A549 (cell line): Measurements from ENCODE around the gene ARHGEF16. TPM values are rescaled to one million over a fixed set of nuclear protein-coding genes. Genes with fewer than 3 reads are reported as not detected.

Experiments used
- ATAC-seq, 2 experiments: fragments of 200-7000 bp in 1 of 2; fragments of >200 bp in 1 of 2; cut with Nextera tagmentation in 1 of 2; cut with Tn5 transposase in 1 of 2; 3 replicates each; pipeline versions ENCODE4 v1.8.0 to v1.9.1; 2018 to 2020; ENCODE audit warnings: mild to moderate bottlenecking in 1 of 2, moderate library complexity in 1 of 2
- CTCF ChIA-PET: fragments of 300-600 bp; sonication (Branson Sonifier 250); formaldehyde crosslinking; extraction: SDS; loops from one replicate; lab custom pipeline; 2021; ENCODE audit warnings: antibody characterized with exemption, inconsistent platforms; lab: Yijun Ruan, JAX
- POLR2A ChIA-PET: fragments of 350-600 bp; formaldehyde crosslinking; extraction: SDS; loops from one replicate; lab custom pipeline; 2021; ENCODE audit warnings: antibody characterized with exemption, inconsistent platforms; lab: Yijun Ruan, JAX
- DNase-seq, 2 experiments: peaks; one replicate each; pipeline versions ENCODE4 v3.0.0 to v3.0.0-alpha.2; 2011 to 2016; ENCODE audit warnings: low read depth in 1 of 2, low spot score in 1 of 2
- FAIRE-seq: peaks from 2 replicates; lab custom pipeline; 2011; peaks lifted over from hg19 to GRCh38; lab: Jason Lieb, UNC
- H3K27ac ChIP-seq, 2 experiments: fragments of >200 bp; sonication (Bioruptor Twin); formaldehyde crosslinking; 3 replicates each; pipeline ENCODE4 v1.5.1; 2016 to 2017
- H3K4me1 ChIP-seq: fragments of >200 bp; sonication (Bioruptor Twin); formaldehyde crosslinking; 3 replicates; pipeline ENCODE4 v1.6.1; 2016
- H3K4me2 ChIP-seq: fragments of >200 bp; sonication (Bioruptor Twin); formaldehyde crosslinking; 3 replicates; pipeline ENCODE4 v1.6.1; 2016
- H3K4me3 ChIP-seq: fragments of >200 bp; sonication (Bioruptor Twin); formaldehyde crosslinking; 3 replicates; pipeline ENCODE4 v1.5.1; 2016
- H3K9me3 ChIP-seq: fragments of >200 bp; sonication (Bioruptor Twin); formaldehyde crosslinking; 3 replicates; pipeline ENCODE4 v1.6.1; 2016
- ATOH8 ChIP-seq: fragments of 250-450 bp; sonication (Bioruptor Pico); IDR thresholded peaks from 2 replicates; pipeline ENCODE4 v1.5.0; 2020; ENCODE audit warnings: low read depth, mild to moderate bottlenecking, moderate library complexity
- BHLHE40 ChIP-seq: IDR thresholded peaks from 2 replicates; pipeline ENCODE4 v1.6.1; 2012; ENCODE audit warnings: low read depth, low read length, inconsistent platforms
- CBX8 ChIP-seq: fragments of 200-600 bp; sonication (generic); IDR thresholded peaks from 2 replicates; pipeline ENCODE4 v1.6.1; 2016
- CEBPB ChIP-seq, 2 experiments: fragments of >200 bp in 1 of 2; sonication (Bioruptor Twin) in 1 of 2; formaldehyde crosslinking in 1 of 2; IDR thresholded peaks; 2 replicates each; pipeline ENCODE4 v1.6.1; 2012 to 2016
- CHD4 ChIP-seq: fragments of 200-600 bp; sonication (generic); IDR thresholded peaks from 2 replicates; pipeline ENCODE4 v1.6.1; 2016; ENCODE audit warnings: antibody characterized with exemption, mild to moderate bottlenecking, borderline replicate concordance
- CTCF ChIP-seq: fragments of >200 bp; sonication (Bioruptor Twin); formaldehyde crosslinking; IDR thresholded peaks from 3 replicates; pipeline ENCODE4 v1.5.1; 2016
- E2F6 ChIP-seq: IDR thresholded peaks from 2 replicates; pipeline ENCODE4 v1.6.1; 2012; ENCODE audit warnings: low read depth, borderline replicate concordance
- EHF ChIP-seq: fragments of 250-450 bp; sonication (Bioruptor Pico); IDR thresholded peaks from 2 replicates; pipeline ENCODE4 v1.5.0; 2020; ENCODE audit warnings: mild to moderate bottlenecking
- EP300 ChIP-seq, 2 experiments: fragments of >200 bp; sonication (Bioruptor Twin); formaldehyde crosslinking; IDR thresholded peaks; 2 replicates in 1 of 2; 3 replicates in 1 of 2; pipeline ENCODE4 v1.6.1; 2016 to 2017
- FOSB ChIP-seq: fragments of 250-450 bp; sonication (Bioruptor Pico); IDR thresholded peaks from 2 replicates; pipeline ENCODE4 v1.5.0; 2020; ENCODE audit warnings: mild to moderate bottlenecking, moderate library complexity
- HDAC2 ChIP-seq: fragments of 200-600 bp; sonication (generic); IDR thresholded peaks from 2 replicates; pipeline ENCODE4 v1.6.1; 2016
- HEYL ChIP-seq: fragments of 250-450 bp; sonication (Bioruptor Pico); IDR thresholded peaks from 2 replicates; pipeline ENCODE4 v1.8.0; 2021; ENCODE audit warnings: mild to moderate bottlenecking, moderate library complexity
- KDM1A ChIP-seq: fragments of 200-600 bp; sonication (generic); IDR thresholded peaks from 2 replicates; pipeline ENCODE4 v1.6.1; 2016; ENCODE audit warnings: low read depth, mild to moderate bottlenecking
- NPAS2 ChIP-seq: fragments of 250-450 bp; sonication (Bioruptor Pico); IDR thresholded peaks from 2 replicates; pipeline ENCODE4 v1.8.0; 2022; ENCODE audit warnings: mild to moderate bottlenecking, moderate library complexity, borderline replicate concordance
- NR3C1 ChIP-seq: fragments of >200 bp; sonication (Bioruptor Twin); formaldehyde crosslinking; IDR thresholded peaks from 3 replicates; pipeline ENCODE4 v1.6.1; 2017
- POLR2A ChIP-seq: IDR thresholded peaks from 2 replicates; pipeline ENCODE4 v1.6.1; 2012; ENCODE audit warnings: mild to moderate bottlenecking, low read length
- RAD21 ChIP-seq, 2 experiments: fragments of >200 bp in 1 of 2; sonication (Bioruptor Twin) in 1 of 2; formaldehyde crosslinking in 1 of 2; IDR thresholded peaks in 1 of 2; conservative IDR thresholded peaks in 1 of 2; 2 replicates in 1 of 2; 3 replicates in 1 of 2; pipeline ENCODE4 v1.6.1; 2012 to 2018; ENCODE audit warnings: inconsistent platforms in 1 of 2
- RARB ChIP-seq: fragments of 250-450 bp; sonication (Bioruptor Pico); IDR thresholded peaks from 2 replicates; pipeline ENCODE4 v1.8.0; 2021; ENCODE audit warnings: mild to moderate bottlenecking, moderate library complexity
- RNF2 ChIP-seq: fragments of 200-600 bp; sonication (generic); IDR thresholded peaks from 2 replicates; pipeline ENCODE4 v1.6.1; 2016; ENCODE audit warnings: low read depth, mild to moderate bottlenecking, antibody characterized with exemption, moderate library complexity, borderline replicate concordance
- TP53 ChIP-seq: fragments of 250-450 bp; sonication (Bioruptor Pico); IDR thresholded peaks from 2 replicates; pipeline ENCODE4 v1.5.0; 2021; ENCODE audit warnings: mild to moderate bottlenecking, moderate library complexity
- ZC3H11A ChIP-seq: fragments of 450-650 bp; IDR thresholded peaks from 2 replicates; pipeline ENCODE4 v1.6.1; 2014; ENCODE audit warnings: antibody characterized with exemption, mild to moderate bottlenecking
- ZFP36 ChIP-seq: fragments of 450-650 bp; IDR thresholded peaks from 2 replicates; pipeline ENCODE4 v1.6.1; 2014; ENCODE audit warnings: borderline replicate concordance; ENCODE audit not compliant: partially characterized antibody
- ZNF302 ChIP-seq: fragments of 250-450 bp; sonication (Bioruptor Pico); IDR thresholded peaks from 2 replicates; pipeline ENCODE4 v1.9.0; 2021; ENCODE audit warnings: inconsistent platforms, mild to moderate bottlenecking, moderate library complexity
- WGBS: methylation state at CpG from one replicate; pipeline ENCODE4 v1.1.6; 2017; ENCODE audit errors: missing lambda C conversion rate; 5-methylcytosine and 5-hydroxymethylcytosine counted together
- polyA minus RNA-seq: library from RNA; depleted of rRNA, polyadenylated mRNA; stranded (reverse); fragments of >200 nt; gene quantifications from 2 replicates; pipeline ENCODE4 v1.2.3, GENCODE V29; 2011; rRNA and poly(A)+ RNA removed
- polyA plus RNA-seq, 4 experiments: library from polyadenylated mRNA; depleted of rRNA in 3 of 4; stranded (reverse); fragments of >200 nt; fragmentation: RNase III in 1 of 4; extraction: RNeasy Plus Mini Kit Qiagen cat#74134 plus additional on column Dnase treatment in 1 of 4; gene quantifications; 2 replicates in 3 of 4; 3 replicates in 1 of 4; pipeline ENCODE4 v1.2.3, GENCODE V29; 2011 to 2017
- TF ChIP-seq, protein P1 (sequence below): IDR thresholded peaks from 2 replicates; pipeline ENCODE4 v1.6.1; 2012

The ARHGEF16 gene
- polyA plus RNA-seq (2011; rRNA removed) (1.4 and 1.7 TPM in 2 replicates), polyA plus RNA-seq (2017; fragmentation: RNase III; extraction: RNeasy Plus Mini Kit Qiagen cat#74134 plus additional on column Dnase treatment) (2.7 to 3.2 TPM (median 3.0 TPM) in 3 replicates), polyA minus RNA-seq (2.9 and 6.0 TPM in 2 replicates)
- polyA plus RNA-seq (2012; cell fraction: cytosol; rRNA removed), result 4.0 and 4.1 TPM in 2 replicates
- polyA plus RNA-seq (2012; cell fraction: nucleus; rRNA removed), result 9.6 and 11.9 TPM in 2 replicates

GRCh38 chr1:3453891-3454810 lies at the start of gene ARHGEF16:
Gene ARHGEF16 (plus strand): TSS chr1:3454665. CDS start chr1:3463085, 8,420 bp downstream.
- CTCF ChIA-PET, result interaction anchor here (0.5 to 3.9 kb wide), 36 partner anchors 9 to 281 kb away, joined by 3 to 102 read pairs (median 6); partner anchors contain the start of gene TPRG1L
- ATAC-seq, result peak; percentile 77 to 84
- peak; percentile 51 to 67 for DNase-seq
- Histone ChIP-seq H3K4me3 (peak within 1 kb of the TSS; percentile 58), H3K9me3 (no peaks in the 10 kb centered on the region), H3K4me1 (peaks cover 9% of the 10 kb centered on the region; the same call in 1 of the 3 replicates), H3K4me2 (peak within 1 kb of the TSS; percentile 86), H3K27ac (peak within 1 kb of the TSS; percentile 67 to 92)
- WGBS, result 65% methylated on average over 9 of the region's 84 CpGs
- peak; percentile 65 for TF ChIP-seq CHD4
- TF ChIP-seq ATOH8 (CRISPR knock-in tag), result no peak
- no peak for TF ChIP-seq HEYL (CRISPR knock-in tag)
- peak; percentile 37; the same call in 2 of the 3 replicates for TF ChIP-seq CTCF
- no peak for TF ChIP-seq FOSB (CRISPR knock-in tag)
- TF ChIP-seq ZFP36, result peak; percentile 99
- TF ChIP-seq E2F6, result peak; percentile 89
- TF ChIP-seq, protein P1, sequence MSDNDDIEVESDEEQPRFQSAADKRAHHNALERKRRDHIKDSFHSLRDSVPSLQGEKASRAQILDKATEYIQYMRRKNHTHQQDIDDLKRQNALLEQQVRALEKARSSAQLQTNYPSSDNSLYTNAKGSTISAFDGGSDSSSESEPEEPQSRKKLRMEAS, result peak; percentile 70
- peak; percentile 80; the same call in 1 of the 2 replicates for TF ChIP-seq KDM1A
- TF ChIP-seq HDAC2, result 0 out of 2 replicates have a peak, but pooled peaks have one; percentile 52
- FAIRE-seq, result no peak
- POLR2A ChIA-PET, result interaction anchor here (0.9 kb wide), 1 partner anchor 18 kb away, joined by 3 read pairs; no protein-coding TSS in a partner anchor

GRCh38 chr1:3404801-3405200 lies 49.7 kb upstream of the ARHGEF16 start:
- Histone ChIP-seq H3K4me3 (no peak overlapping the region), H3K9me3 (no peaks in the 10 kb centered on the region), H3K4me2 (no peak overlapping the region), H3K4me1 (no peaks in the 10 kb centered on the region), H3K27ac (no peak overlapping the region)
- ChIA-PET CTCF (no interaction called here), POLR2A (no interaction called here)
- WGBS, result 47% methylated on average over 2 of the region's 27 CpGs
- TF ChIP-seq NPAS2 (CRISPR knock-in tag), result no peak
- no peak for TF ChIP-seq RAD21 (conservative IDR thresholded peaks at IDR 0.05 in 1 of 2, IDR thresholded peaks at IDR 0.05 in 1 of 2)
- TF ChIP-seq CEBPB (IDR thresholded peaks at IDR 0.05), result no peak
- no peak for TF ChIP-seq EHF (CRISPR knock-in tag)
- no peak for TF ChIP-seq ZC3H11A
- no peak for ATAC-seq
- FAIRE-seq, result no peak
- DNase-seq, result no peak

DNA sequence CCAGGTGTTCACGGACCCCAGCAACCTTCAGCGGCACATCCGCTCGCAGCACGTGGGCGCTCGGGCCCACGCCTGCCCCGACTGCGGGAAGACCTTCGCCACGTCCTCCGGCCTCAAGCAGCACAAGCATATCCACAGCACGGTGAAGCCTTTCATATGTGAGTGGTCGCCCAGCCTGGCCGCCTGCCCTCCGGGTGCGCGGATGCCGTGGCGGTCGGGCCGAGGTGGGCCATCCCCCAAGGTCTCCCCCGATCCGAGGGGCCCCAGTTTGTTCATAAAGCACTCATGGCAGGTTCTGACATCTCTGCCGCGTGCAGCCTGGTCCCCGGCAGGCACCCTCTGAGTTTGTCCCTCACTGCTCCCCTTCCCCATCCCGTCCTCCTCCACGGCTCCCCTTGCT lies 49.0 kb upstream of the ARHGEF16 start:
- no peak for TF ChIP-seq TP53 (CRISPR knock-in tag)
- TF ChIP-seq POLR2A, result no peak
- no peak for TF ChIP-seq EP300 (IDR thresholded peaks at IDR 0.05)
- TF ChIP-seq ZNF302 (CRISPR knock-in tag), result no peak
- TF ChIP-seq E2F6, result no peak
- no peak for TF ChIP-seq BHLHE40
- TF ChIP-seq CBX8, result no peak
- no peak for TF ChIP-seq ATOH8 (CRISPR knock-in tag)
- TF ChIP-seq NR3C1, result no peak
- no peak for TF ChIP-seq RARB
- TF ChIP-seq RNF2, result no peak
- Histone ChIP-seq H3K4me3 (no peak overlapping the region), H3K27ac (no peak overlapping the region), H3K4me1 (no peaks in the 10 kb centered on the region), H3K9me3 (no peaks in the 10 kb centered on the region), H3K4me2 (no peak overlapping the region)
- FAIRE-seq (no peak), ATAC-seq (no peak), DNase-seq (no peak)
- ChIA-PET CTCF (interaction anchor here (0.6 kb wide), 1 partner anchor 20 kb away, joined by 3 read pairs; no protein-coding TSS in a partner anchor), POLR2A (no interaction called here)
- WGBS, result 74% methylated on average over 23 of the region's 30 CpGs
